HuH-7 (cell line): Measurements from ENCODE around the gene PRICKLE2.

ENCODE experiments used
- DNase-seq: peaks from one replicate; pipeline ENCODE4 v3.0.0; 2011; ENCODE audit warnings: low spot score

PRICKLE2 gene

GRCh38 chr3:64073158-64073761 lies 152.0 kb downstream of the PRICKLE2 start:
- no peak for DNase-seq

GRCh38 chr3:64072126-64072525 lies 153.1 kb downstream of the PRICKLE2 start:
- DNase-seq: no peak

- DNase-seq: no peak
Observed at GRCh38 chr3:64070704-64071103, 154.6 kb downstream of the PRICKLE2 start.

- no peak for DNase-seq
Observed at GRCh38 chr3:64067506-64068346, 157.5 kb downstream of the PRICKLE2 start.

GRCh38 chr3:64064804-64065203 lies 160.5 kb downstream of the PRICKLE2 start:
- DNase-seq: no peak

- no peak for DNase-seq
Observed at GRCh38 chr3:64063983-64064438, 161.3 kb downstream of the PRICKLE2 start.

- no peak for DNase-seq
Observed at GRCh38 chr3:64063207-64063982, 161.9 kb downstream of the PRICKLE2 start.

GRCh38 chr3:64061628-64062027 lies 163.6 kb downstream of the PRICKLE2 start:
- no peak for DNase-seq

- no peak for DNase-seq
Observed at GRCh38 chr3:64059484-64060175, 165.6 kb downstream of the PRICKLE2 start.

- DNase-seq: no peak
Observed at GRCh38 chr3:64058566-64058965, 166.7 kb downstream of the PRICKLE2 start.

GRCh38 chr3:64057231-64057630 lies 168.0 kb downstream of the PRICKLE2 start:
- no peak for DNase-seq

- no peak for DNase-seq
Observed at GRCh38 chr3:64056606-64057180, 168.6 kb downstream of the PRICKLE2 start.

- DNase-seq: no peak
Observed at GRCh38 chr3:64055076-64055475, 170.2 kb downstream of the PRICKLE2 start.

GRCh38 chr3:64054488-64054887 lies 170.8 kb downstream of the PRICKLE2 start:
- DNase-seq: no peak

- no peak for DNase-seq
Observed at GRCh38 chr3:64053581-64053980, 171.7 kb downstream of the PRICKLE2 start.

- DNase-seq: no peak
Observed at GRCh38 chr3:64053117-64053516, 172.1 kb downstream of the PRICKLE2 start.

- no peak for DNase-seq
Observed at GRCh38 chr3:64049832-64050231, 175.4 kb downstream of the PRICKLE2 start.

GRCh38 chr3:64049136-64049535 lies 176.1 kb downstream of the PRICKLE2 start:
- no peak for DNase-seq

GRCh38 chr3:64048631-64049061 lies 176.6 kb downstream of the PRICKLE2 start:
- no peak for DNase-seq

GRCh38 chr3:64047787-64048186 lies 177.5 kb downstream of the PRICKLE2 start:
- no peak for DNase-seq

- DNase-seq: no peak
Observed at GRCh38 chr3:64046996-64047594, 178.2 kb downstream of the PRICKLE2 start.
